IMR-90 (cell line): ENCODE results near the gene TNPO1. TPM values are rescaled to one million over a fixed set of nuclear protein-coding genes. Genes with fewer than 3 reads are reported as not detected.

ENCODE experiments used
- ATAC-seq: fragments of 200-7000 bp; cut with Tn5 transposase; 2 replicates; pipeline ENCODE4 v1.9.1; 2020; ENCODE audit warnings: low read depth, mild to moderate bottlenecking, moderate library complexity
- BruUV-seq: library from RNA; stranded (reverse); fragments of 400-500 nt; replicated peaks from 2 replicates; lab custom pipeline; 2021; lab: Mats Ljungman, UMichigan
- CTCF ChIA-PET: fragments of 300-600 bp; formaldehyde crosslinking; extraction: SDS; loops from one replicate; lab custom pipeline; 2021; ENCODE audit warnings: antibody characterized with exemption; lab: Yijun Ruan, JAX
- POLR2A ChIA-PET: fragments of 300-600 bp; sonication (Branson Sonifier 250); formaldehyde crosslinking; loops from one replicate; lab custom pipeline; 2022; ENCODE audit warnings: antibody characterized with exemption; ENCODE audit not compliant: unreplicated experiment; lab: Charles Lee
- DNase-seq: peaks from one replicate; pipeline ENCODE4 v3.0.0; 2013
- H2AFZ ChIP-seq: replicated peaks from 2 replicates; pipeline ENCODE3; 2013; ENCODE audit warnings: low read length, mild to moderate bottlenecking; ENCODE audit not compliant: poor library complexity
- H2AK5ac ChIP-seq: 2 replicates; pipeline ENCODE4 v1.6.1; 2013; ENCODE audit warnings: low read depth, low read length, inconsistent platforms
- H2AK9ac ChIP-seq: replicated peaks from 2 replicates; pipeline ENCODE3; 2013; ENCODE audit warnings: mild to moderate bottlenecking, low read depth, low read length, moderate library complexity; ENCODE audit not compliant: poor library complexity
- H2BK120ac ChIP-seq: 2 replicates; pipeline ENCODE4 v1.6.1; 2013; ENCODE audit warnings: low read depth, low read length, inconsistent platforms
- H2BK15ac ChIP-seq: 3 replicates; pipeline ENCODE4 v1.6.1; 2013; ENCODE audit warnings: low read depth, low read length, inconsistent platforms
- H2BK20ac ChIP-seq: 2 replicates; pipeline ENCODE4 v1.6.1; 2013; ENCODE audit warnings: low read depth, mild to moderate bottlenecking, inconsistent platforms, low read length, moderate library complexity
- H2BK5ac ChIP-seq: 2 replicates; pipeline ENCODE4 v1.6.1; 2013; ENCODE audit warnings: mild to moderate bottlenecking, low read depth, low read length, inconsistent platforms; ENCODE audit not compliant: poor library complexity, severe bottlenecking
- H3K14ac ChIP-seq: replicated peaks from 2 replicates; pipeline ENCODE4 v1.6.1; 2013; ENCODE audit warnings: low read depth, low read length, inconsistent platforms
- H3K18ac ChIP-seq: 2 replicates; pipeline ENCODE4 v1.6.1; 2013; ENCODE audit warnings: low read depth, low read length, control low read depth
- H3K23ac ChIP-seq: 2 replicates; pipeline ENCODE4 v1.6.1; 2013; ENCODE audit warnings: low read depth, low read length, inconsistent platforms
- H3K27ac ChIP-seq: 2 replicates; pipeline ENCODE4 v1.5.1; 2013; ENCODE audit warnings: mild to moderate bottlenecking, control low read depth, low read length; ENCODE audit not compliant: insufficient read depth
- H3K27me3 ChIP-seq: 2 replicates; pipeline ENCODE4 v1.6.1; 2013; ENCODE audit warnings: low read length; ENCODE audit not compliant: control insufficient read depth, insufficient read depth
- H3K36me3 ChIP-seq: 2 replicates; pipeline ENCODE4 v1.6.1; 2013; ENCODE audit warnings: low read length, mixed read lengths; ENCODE audit not compliant: control insufficient read depth, insufficient read depth
- H3K4ac ChIP-seq: 2 replicates; pipeline ENCODE4 v1.6.1; 2013; ENCODE audit warnings: low read depth, low read length, inconsistent platforms
- H3K4me1 ChIP-seq: 2 replicates; pipeline ENCODE4 v1.6.1; 2013; ENCODE audit warnings: low read length, mixed read lengths; ENCODE audit not compliant: control insufficient read depth, insufficient read depth
- H3K4me2 ChIP-seq: 2 replicates; pipeline ENCODE4 v1.6.1; 2013; ENCODE audit warnings: low read depth, mild to moderate bottlenecking, control low read depth, low read length, moderate library complexity
- H3K4me3 ChIP-seq: 2 replicates; pipeline ENCODE4 v1.5.1; 2013; ENCODE audit warnings: low read depth, mild to moderate bottlenecking, control low read depth, low read length, moderate library complexity; ENCODE audit not compliant: insufficient read depth
- H3K56ac ChIP-seq: 2 replicates; pipeline ENCODE4 v1.6.1; 2013; ENCODE audit warnings: low read length, inconsistent platforms; ENCODE audit not compliant: insufficient read depth; ENCODE audit errors: extremely low read depth
- H3K79me1 ChIP-seq, 2 experiments: 2 replicates each; pipeline ENCODE4 v1.6.1; 2013; ENCODE audit warnings: low read length in 2 of 2, inconsistent platforms in 1 of 2, low read depth in 1 of 2
- H3K9ac ChIP-seq: 2 replicates; pipeline ENCODE4 v1.6.1; 2013; ENCODE audit warnings: low read depth, low read length, control low read depth
- H3K9me1 ChIP-seq: 2 replicates; pipeline ENCODE4 v1.6.1; 2013; ENCODE audit warnings: low read length, inconsistent platforms; ENCODE audit not compliant: insufficient read depth
- H3K9me3 ChIP-seq: 2 replicates; pipeline ENCODE4 v1.6.1; 2013; ENCODE audit warnings: low read length; ENCODE audit not compliant: control insufficient read depth, insufficient read depth
- H4K20me1 ChIP-seq: 2 replicates; pipeline ENCODE4 v1.6.1; 2013; ENCODE audit warnings: low read length, inconsistent platforms; ENCODE audit not compliant: insufficient read depth
- H4K5ac ChIP-seq: 2 replicates; pipeline ENCODE4 v1.6.1; 2013; ENCODE audit warnings: mild to moderate bottlenecking, low read depth, low read length, control low read depth
- H4K8ac ChIP-seq, 2 experiments: 2 replicates each; pipeline ENCODE4 v1.6.1; 2013; ENCODE audit warnings: low read depth in 2 of 2, low read length in 2 of 2, control low read depth in 1 of 2, inconsistent platforms in 1 of 2
- H4K91ac ChIP-seq: 2 replicates; pipeline ENCODE4 v1.6.1; 2013; ENCODE audit warnings: low read depth, low read length, inconsistent platforms; ENCODE audit not compliant: insufficient read depth
- BHLHE40 ChIP-seq: fragments of 150-350 bp; IDR thresholded peaks from 2 replicates; pipeline ENCODE4 v1.6.1; 2016; ENCODE audit warnings: mild to moderate bottlenecking, low read depth, low read length
- WGBS, 2 experiments: methylation state at CpG; one replicate each; pipeline versions ENCODE4 v1.1.5 to v1.1.7; 2013; ENCODE audit warnings: missing lambda C conversion rate in 2 of 2; ENCODE audit not compliant: insufficient read length in 1 of 2; ENCODE audit errors: extremely low coverage in 2 of 2; 5-methylcytosine and 5-hydroxymethylcytosine counted together
- dilution Hi-C: fragments of 300-500 bp; cut with HindIII; formaldehyde crosslinking; loops from one replicate; pipeline ENCODE4 v1.14.3; 2018; ENCODE audit warnings: low sequenced_read_pairs; ENCODE audit not compliant: unreplicated experiment
- in situ Hi-C: fragments of 300-500 bp; cut with MboI; formaldehyde crosslinking; loops from 3 replicates; pipeline ENCODE4 v1.14.3; 2019; ENCODE audit warnings: low sequenced_read_pairs, inconsistent platforms, mixed read lengths
- intact Hi-C: fragments of 100-400 bp; cut with micrococcal nuclease; formaldehyde crosslinking; loops from 2 replicates; pipeline ENCODE4 v1.10.0; 2022
- polyA plus RNA-seq, 3 experiments: library from polyadenylated mRNA; depleted of rRNA; stranded (reverse); fragments of >200 nt; gene quantifications; 2 replicates each; pipeline ENCODE4 v1.2.3, GENCODE V29; 2012; ENCODE audit warnings: low replicate concordance in 1 of 3
- total RNA-seq: library from RNA; depleted of rRNA; stranded (reverse); fragments of >200 nt; gene quantifications from 2 replicates; pipeline ENCODE4 v1.2.3, GENCODE V29; 2012

TNPO1 gene
- total and polyA plus RNA-seq, 2 of the 4 experiments (the other 2 are of a cell fraction), result 45.5 to 400 TPM

DNA sequence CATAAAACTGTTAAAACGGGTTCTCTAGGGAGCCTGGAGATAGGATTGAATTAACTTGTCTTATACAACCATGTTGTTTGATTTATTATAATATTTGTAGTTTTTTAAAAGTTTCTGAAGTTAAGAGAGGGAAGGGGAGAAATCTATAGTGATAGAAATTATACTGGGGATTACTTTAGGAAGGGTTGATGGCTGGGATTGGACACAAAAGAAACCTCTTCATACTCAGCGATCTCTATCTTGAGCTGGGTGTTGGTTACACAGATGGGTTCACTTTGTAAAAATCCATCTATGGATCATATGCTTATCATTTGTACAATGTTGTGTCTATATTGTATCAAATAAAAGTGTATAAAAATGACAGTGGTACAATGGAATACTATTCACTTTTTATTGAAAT lies 30.0 kb downstream of the TNPO1 start:
- ChIA-PET CTCF (interaction anchor here (0.6 to 1.4 kb wide), 2 partner anchors 29 to 36 kb away, joined by 3 read pairs; no protein-coding TSS in a partner anchor), POLR2A (no interaction called here)
- H3K27me3 ChIP-seq, result no peaks in the 10 kb centered on the region
- H3K9me1 ChIP-seq, result peaks cover 18% of the 10 kb centered on the region
- DNase-seq, result no peak
- no peak overlapping the region for H4K5ac ChIP-seq
- H3K79me1 ChIP-seq, result peaks cover 5 to 58% of the 10 kb centered on the region in 2 experiments
- WGBS, 2 experiments, result no CpG with 5 or more reads among the region's 2 CpGs
- no peak for TF ChIP-seq BHLHE40
- H3K9me3 ChIP-seq, result no peaks in the 10 kb centered on the region
- no peak overlapping the region for H2BK5ac ChIP-seq
- H3K4me2 ChIP-seq, result no peak overlapping the region
- H4K20me1 ChIP-seq, result peaks cover 78% of the 10 kb centered on the region
- dilution Hi-C loops (no loop called here), in situ Hi-C loops (no loop called here), intact Hi-C loops (loop anchor here (10.0 kb wide), 3 partner anchors 242 to 482 kb away; no protein-coding TSS in a partner anchor)
- H3K14ac ChIP-seq, result no peak overlapping the region
- H2BK20ac ChIP-seq, result no peak overlapping the region
- no TSS peak for BruUV-seq
- no peak overlapping the region for H3K56ac ChIP-seq
- H3K4me1 ChIP-seq, result peaks cover 8% of the 10 kb centered on the region
- no peak for ATAC-seq
- H3K18ac ChIP-seq, result no peak overlapping the region
- H2AK5ac ChIP-seq, result no peak overlapping the region
- no peak overlapping the region for H3K4me3 ChIP-seq
- no peak overlapping the region for H3K4ac ChIP-seq
- no peak overlapping the region for H2BK15ac ChIP-seq
- no peak overlapping the region for H2AK9ac ChIP-seq
- H4K91ac ChIP-seq, result no peak overlapping the region
- peaks cover 2% of the 10 kb centered on the region for H3K36me3 ChIP-seq
- no peak overlapping the region for H3K27ac ChIP-seq
- no peak overlapping the region for H2AFZ ChIP-seq
- no peak overlapping the region for H2BK120ac ChIP-seq
- H4K8ac ChIP-seq, result no peak overlapping the region
- H3K23ac ChIP-seq, result no peak overlapping the region
- H3K9ac ChIP-seq, result no peak overlapping the region
